Measurements from ENCODE around the gene PIH1D1.

DNA sequence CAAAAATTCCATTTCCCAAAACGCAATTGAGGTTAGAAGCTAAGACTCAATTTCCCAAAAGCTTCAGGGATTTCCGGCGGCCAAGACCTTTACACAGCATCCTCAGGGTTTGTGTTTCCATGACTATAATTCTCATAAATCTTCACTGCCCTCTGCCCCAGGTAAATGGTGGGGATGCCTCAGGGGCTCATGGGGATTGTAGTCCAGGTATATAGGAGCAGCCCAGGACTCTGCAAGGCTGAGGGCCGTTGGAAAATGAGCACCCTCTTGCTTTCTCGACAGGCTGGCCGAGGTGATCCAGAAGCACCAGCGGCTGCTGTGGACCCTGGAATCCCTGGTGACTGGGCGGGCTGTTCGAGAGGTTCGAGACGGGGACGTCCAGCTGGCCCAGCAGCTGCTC lies 7.8 kb upstream of the PIH1D1 start:
- TF ChIP-seq, protein P1, sequence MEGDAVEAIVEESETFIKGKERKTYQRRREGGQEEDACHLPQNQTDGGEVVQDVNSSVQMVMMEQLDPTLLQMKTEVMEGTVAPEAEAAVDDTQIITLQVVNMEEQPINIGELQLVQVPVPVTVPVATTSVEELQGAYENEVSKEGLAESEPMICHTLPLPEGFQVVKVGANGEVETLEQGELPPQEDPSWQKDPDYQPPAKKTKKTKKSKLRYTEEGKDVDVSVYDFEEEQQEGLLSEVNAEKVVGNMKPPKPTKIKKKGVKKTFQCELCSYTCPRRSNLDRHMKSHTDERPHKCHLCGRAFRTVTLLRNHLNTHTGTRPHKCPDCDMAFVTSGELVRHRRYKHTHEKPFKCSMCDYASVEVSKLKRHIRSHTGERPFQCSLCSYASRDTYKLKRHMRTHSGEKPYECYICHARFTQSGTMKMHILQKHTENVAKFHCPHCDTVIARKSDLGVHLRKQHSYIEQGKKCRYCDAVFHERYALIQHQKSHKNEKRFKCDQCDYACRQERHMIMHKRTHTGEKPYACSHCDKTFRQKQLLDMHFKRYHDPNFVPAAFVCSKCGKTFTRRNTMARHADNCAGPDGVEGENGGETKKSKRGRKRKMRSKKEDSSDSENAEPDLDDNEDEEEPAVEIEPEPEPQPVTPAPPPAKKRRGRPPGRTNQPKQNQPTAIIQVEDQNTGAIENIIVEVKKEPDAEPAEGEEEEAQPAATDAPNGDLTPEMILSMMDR (IDR thresholded peaks at IDR 0.05): no peak
- TF ChIP-seq EZH2 (IDR thresholded peaks at IDR 0.05): no peak
- TF ChIP-seq EZH2phosphoT487 (IDR thresholded peaks at IDR 0.05): no peak
